Neural cell (in vitro differentiated cells): ENCODE results near the gene PPP1R14B. TPM values are rescaled to one million over a fixed set of nuclear protein-coding genes. Genes with fewer than 3 reads are reported as not detected.

Experiments
- H2AFZ ChIP-seq: fragments of 200-600, 300-800 bp; sonication (generic), shearing (Covaris generic); 2 replicates; pipeline ENCODE4 v1.6.0; 2014; ENCODE audit warnings: low read depth, mild to moderate bottlenecking, antibody characterized with exemption, low read length, moderate library complexity
- H3F3A ChIP-seq: fragments of 200-600 bp; shearing (Covaris generic); 2 replicates; pipeline ENCODE4 v1.6.1; 2016; ENCODE audit warnings: mild to moderate bottlenecking, moderate library complexity, mixed read lengths, antibody characterized with exemption, low read length; ENCODE audit not compliant: insufficient read depth, poor library complexity, severe bottlenecking
- H3K27ac ChIP-seq: fragments of 200-600, 300-800 bp; sonication (generic), shearing (Covaris generic); 2 replicates; pipeline ENCODE4 v1.5.1; 2014; ENCODE audit warnings: mild to moderate bottlenecking, low read length, moderate library complexity
- H3K27me3 ChIP-seq: fragments of 300-800, 200-600 bp; sonication (generic), shearing (Covaris generic); 2 replicates; pipeline ENCODE4 v1.6.0; 2014; ENCODE audit warnings: mild to moderate bottlenecking, low read depth, low read length, moderate library complexity; ENCODE audit not compliant: insufficient read depth
- H3K36me3 ChIP-seq: fragments of 300-800, 200-600 bp; sonication (generic), shearing (Covaris generic); 2 replicates; pipeline ENCODE4 v1.5.1; 2014; ENCODE audit warnings: mild to moderate bottlenecking, antibody characterized with exemption, low read length, moderate library complexity; ENCODE audit not compliant: insufficient read depth
- H3K4me2 ChIP-seq: fragments of 300-800, 200-600 bp; sonication (generic), shearing (Covaris generic); 2 replicates; pipeline ENCODE4 v1.6.0; 2014; ENCODE audit warnings: mild to moderate bottlenecking, low read length
- H3K4me3 ChIP-seq: fragments of 300-800, 200-600 bp; sonication (generic), shearing (Covaris generic); 2 replicates; pipeline ENCODE4 v1.5.1; 2014; ENCODE audit warnings: mild to moderate bottlenecking, low read length, moderate library complexity
- H3K79me2 ChIP-seq: fragments of 200-600 bp; shearing (Covaris generic); replicated peaks from 2 replicates; pipeline ENCODE4 v1.6.0; 2014; ENCODE audit warnings: mild to moderate bottlenecking, low read length, moderate library complexity; ENCODE audit not compliant: insufficient read depth
- H3K9ac ChIP-seq: fragments of 300-800, 200-600 bp; sonication (generic), shearing (Covaris generic); 2 replicates; pipeline ENCODE4 v1.6.1; 2016; ENCODE audit warnings: mild to moderate bottlenecking, low read length, mixed read lengths
- H3K9me2 ChIP-seq: fragments of 200-600 bp; shearing (Covaris generic); 2 replicates; pipeline ENCODE4 v1.6.1; 2016; ENCODE audit warnings: mild to moderate bottlenecking, low read length, mixed read lengths; ENCODE audit not compliant: insufficient read depth
- H3K9me3 ChIP-seq: fragments of 200-600, 300-800 bp; sonication (generic), shearing (Covaris generic); 2 replicates; pipeline ENCODE4 v1.6.1; 2016; ENCODE audit warnings: mild to moderate bottlenecking, mixed run types, low read length, moderate library complexity, mixed read lengths
- H4K20me1 ChIP-seq: fragments of 200-600 bp; shearing (Covaris generic); 2 replicates; pipeline ENCODE4 v1.6.1; 2016; ENCODE audit warnings: mild to moderate bottlenecking, mixed run types; ENCODE audit not compliant: insufficient read depth
- CTCF ChIP-seq: fragments of 450-650 bp; IDR thresholded peaks from 2 replicates; pipeline ENCODE4 v1.5.1; 2014; ENCODE audit warnings: antibody characterized with exemption, mild to moderate bottlenecking, moderate library complexity; ENCODE audit not compliant: poor library complexity, severe bottlenecking
- EP300 ChIP-seq: fragments of 450-650 bp; conservative IDR thresholded peaks from 2 replicates; pipeline ENCODE4 v1.6.1; 2014; ENCODE audit warnings: antibody characterized with exemption, mild to moderate bottlenecking, moderate library complexity; ENCODE audit not compliant: poor library complexity, severe bottlenecking
- EZH2 ChIP-seq: fragments of 200-600, 300-800 bp; shearing (Covaris generic), sonication (generic); IDR thresholded peaks from 2 replicates; pipeline ENCODE4 v1.6.1; 2014; ENCODE audit warnings: antibody characterized with exemption, low read length, borderline replicate concordance, mild to moderate bottlenecking; ENCODE audit not compliant: insufficient read depth, poor library complexity, severe bottlenecking
- MXI1 ChIP-seq: fragments of 450-650 bp; conservative IDR thresholded peaks from 2 replicates; pipeline ENCODE4 v1.6.1; 2014; ENCODE audit warnings: antibody characterized with exemption, mild to moderate bottlenecking; ENCODE audit not compliant: poor library complexity, severe bottlenecking
- POLR2AphosphoS5 ChIP-seq: IDR thresholded peaks from 2 replicates; pipeline ENCODE4 v1.6.1; 2012
- RAD21 ChIP-seq: fragments of 450-650 bp; conservative IDR thresholded peaks from 2 replicates; pipeline ENCODE4 v1.6.1; 2014; ENCODE audit warnings: antibody characterized with exemption, mild to moderate bottlenecking, moderate library complexity
- REST ChIP-seq: IDR thresholded peaks from 2 replicates; pipeline ENCODE4 v1.6.1; 2012; ENCODE audit warnings: borderline replicate concordance
- SMC3 ChIP-seq: fragments of 450-650 bp; conservative IDR thresholded peaks from 2 replicates; pipeline ENCODE4 v1.6.1; 2014; ENCODE audit warnings: antibody characterized with exemption, mild to moderate bottlenecking, moderate library complexity; ENCODE audit not compliant: poor library complexity
- TAF1 ChIP-seq: IDR thresholded peaks from 2 replicates; pipeline ENCODE4 v1.6.1; 2012; ENCODE audit warnings: low read depth
- polyA plus RNA-seq: library from polyadenylated mRNA; depleted of rRNA; stranded (reverse); fragments of >200 nt; gene quantifications from 2 replicates; pipeline ENCODE4 v1.2.3, GENCODE V29; 2014

Gene PPP1R14B
- polyA plus RNA-seq, 1 donor from 2014 or later: 400 TPM

GRCh38 chr11:64289002-64289564, 42.3 kb upstream of the PPP1R14B start:
- Histone ChIP-seq H3F3A (no peaks in the 10 kb centered on the region), H3K9ac (no peak overlapping the region), H2AFZ (no peak overlapping the region), H3K4me2 (no peak overlapping the region), H4K20me1 (no peaks in the 10 kb centered on the region), H3K9me3 (no peaks in the 10 kb centered on the region), H3K36me3 (no peaks in the 10 kb centered on the region), H3K79me2 (peaks cover 2% of the 10 kb centered on the region), H3K4me3 (no peak overlapping the region), H3K27ac (no peak overlapping the region), H3K27me3 (peaks cover 45% of the 10 kb centered on the region), H3K9me2 (no peaks in the 10 kb centered on the region)
- TF ChIP-seq TAF1 (no peak), RAD21 (no peak), MXI1 (no peak)

GRCh38 chr11:64288353-64288750, 41.6 kb upstream of the PPP1R14B start:
- Histone ChIP-seq H3K4me3 (peak overlapping the region; percentile 90), H3K27me3 (peaks cover 39% of the 10 kb centered on the region)
- TF ChIP-seq CTCF: no peak
- no peak for TF ChIP-seq MXI1
- TF ChIP-seq SMC3: no peak
- TF ChIP-seq POLR2AphosphoS5: no peak
- no peak for TF ChIP-seq EP300
- no peak for TF ChIP-seq EZH2
- no peak for TF ChIP-seq TAF1
- no peak for TF ChIP-seq RAD21
- no peak for TF ChIP-seq REST

More at GRCh38 chr11:64288353-64288750, 41.6 kb upstream of the PPP1R14B start:
- H3K4me2 ChIP-seq: no peak overlapping the region
- H3K79me2 ChIP-seq: peaks cover 9% of the 10 kb centered on the region
- no peak overlapping the region for H3K9ac ChIP-seq
- H2AFZ ChIP-seq: no peak overlapping the region
- H4K20me1 ChIP-seq: no peaks in the 10 kb centered on the region
- no peaks in the 10 kb centered on the region for H3K9me2 ChIP-seq
- no peaks in the 10 kb centered on the region for H3K36me3 ChIP-seq
- H3F3A ChIP-seq: no peaks in the 10 kb centered on the region
- H3K27ac ChIP-seq: no peak overlapping the region
- no peaks in the 10 kb centered on the region for H3K9me3 ChIP-seq
